Measurements from ENCODE around the gene ALDH1A3. TPM values are rescaled to one million over a fixed set of nuclear protein-coding genes. Genes with fewer than 3 reads are reported as not detected.

The ALDH1A3 gene
- total and polyA plus RNA-seq, 2 experiments from 2014 or later, result 4.0 to 19.8 TPM

- TF ChIP-seq CTCF (conservative IDR thresholded peaks at IDR 0.05; ENCODE audit: low read depth in 2 of 2) (no peak), EZH2 (IDR thresholded peaks at IDR 0.05; ENCODE audit: low read depth, unreplicated experiment) (no peak), ZNF331 (CRISPR knock-in tag; IDR thresholded peaks at IDR 0.05; ENCODE audit: low read depth) (no peak), NANOG (IDR thresholded peaks at IDR 0.05; ENCODE audit: borderline replicate concordance) (no peak), POLR2AphosphoS5 (IDR thresholded peaks at IDR 0.05; ENCODE audit: low read depth) (no peak)
Observed at GRCh38 chr15:100947760-100948429, 68.3 kb downstream of the ALDH1A3 start (continued).

GRCh38 chr15:100948430-100948762 is 68.8 kb downstream of the ALDH1A3 start:
- Histone ChIP-seq H3K36me3 (ENCODE audit: insufficient read depth) (no peaks in the 10 kb centered on the region), H3K9me2 (ENCODE audit: insufficient read depth) (no peaks in the 10 kb centered on the region), H3K27me3 (ENCODE audit: insufficient read depth) (no peaks in the 10 kb centered on the region), H3K4me1 (ENCODE audit: insufficient read depth) (no peaks in the 10 kb centered on the region), H3K79me2 (replicated peaks; ENCODE audit: insufficient read depth) (no peaks in the 10 kb centered on the region), H2AFZ (peak overlapping the region; percentile 43; the same call in 1 of the 2 replicates), H4K20me1 (replicated peaks; ENCODE audit: insufficient read depth) (no peaks in the 10 kb centered on the region), H3K4me3 (no peak overlapping the region), H3F3A (replicated peaks; ENCODE audit: low read depth) (no peaks in the 10 kb centered on the region), H3K4me2 (no peak overlapping the region), H3K27ac (ENCODE audit: low read depth) (no peak overlapping the region)
- peaks cover 10% of the 10 kb centered on the region for H3K4me1 Mint-ChIP-seq
- no peak for DNase-seq (ENCODE audit: low spot score)
- H3K4me3 Mint-ChIP-seq, result no peak overlapping the region
- H3K27me3 Mint-ChIP-seq (ENCODE audit: insufficient read depth, low read depth, poor library complexity), result peaks cover 4% of the 10 kb centered on the region
- no peaks in the 10 kb centered on the region for H3K9me3 Mint-ChIP-seq
- no peak for ATAC-seq
- H3K27ac Mint-ChIP-seq, result no peak overlapping the region
- no peaks in the 10 kb centered on the region for H3K36me3 Mint-ChIP-seq (ENCODE audit: low read depth)
- TF ChIP-seq CREB1 (CRISPR knock-in tag; IDR thresholded peaks at IDR 0.05; ENCODE audit: low read depth) (no peak), POLR2AphosphoS5 (IDR thresholded peaks at IDR 0.05; ENCODE audit: low read depth) (no peak), ETS1 (IDR thresholded peaks at IDR 0.05) (no peak), ZNF114 (CRISPR knock-in tag; IDR thresholded peaks at IDR 0.05) (no peak), EZH2 (IDR thresholded peaks at IDR 0.05; ENCODE audit: low read depth, unreplicated experiment) (no peak), EZH2phosphoT487 (IDR thresholded peaks at IDR 0.05; ENCODE audit: unreplicated experiment) (no peak), JUNB (IDR thresholded peaks at IDR 0.05; ENCODE audit: unreplicated experiment) (no peak), STAT1 (IDR thresholded peaks at IDR 0.05; ENCODE audit: unreplicated experiment) (no peak), ZNF331 (CRISPR knock-in tag; IDR thresholded peaks at IDR 0.05; ENCODE audit: low read depth) (no peak), REST (IDR thresholded peaks at IDR 0.05; ENCODE audit: unreplicated experiment) (no peak), NANOG (IDR thresholded peaks at IDR 0.05; ENCODE audit: borderline replicate concordance) (no peak)
